MCF 10A (cell line): ENCODE results near the gene CHN1. TPM values are rescaled to one million over a fixed set of nuclear protein-coding genes. Genes with fewer than 3 reads are reported as not detected.

ENCODE experiments used
- BruUV-seq: library from RNA; stranded (reverse); fragments of 400-500 nt; replicated peaks from 2 replicates; lab custom pipeline; 2021; lab: Mats Ljungman, UMichigan
- CTCF ChIA-PET: fragments of 300-600 bp; sonication (Branson Sonifier 250); formaldehyde crosslinking; extraction: SDS; loops from one replicate; lab custom pipeline; 2021; ENCODE audit warnings: antibody characterized with exemption, inconsistent platforms; lab: Yijun Ruan, JAX
- POLR2A ChIA-PET: fragments of 300-600, 350-650 bp; sonication (Branson Sonifier 250); formaldehyde crosslinking; extraction: SDS; loops from one replicate; lab custom pipeline; 2020; ENCODE audit warnings: antibody characterized with exemption, inconsistent platforms; lab: Yijun Ruan, JAX
- DNase-seq: peaks from one replicate; pipeline ENCODE4 v3.0.0-alpha.2; 2018; ENCODE audit not compliant: unreplicated experiment
- H3K27ac Mint-ChIP-seq: one replicate; pipeline ENCODE4 v1.8.0; 2022; ENCODE audit warnings: mild to moderate bottlenecking, low read depth, mixed read lengths; ENCODE audit not compliant: unreplicated experiment
- H3K27me3 Mint-ChIP-seq: one replicate; pipeline ENCODE4 v1.8.0; 2022; ENCODE audit warnings: mixed read lengths; ENCODE audit not compliant: insufficient read depth, unreplicated experiment
- H3K36me3 Mint-ChIP-seq: one replicate; pipeline ENCODE4 v1.8.0; 2022; ENCODE audit warnings: mild to moderate bottlenecking, moderate library complexity, mixed read lengths; ENCODE audit not compliant: insufficient read depth, unreplicated experiment
- H3K4me1 Mint-ChIP-seq: one replicate; pipeline ENCODE4 v1.8.0; 2022; ENCODE audit warnings: mixed read lengths; ENCODE audit not compliant: insufficient read depth, unreplicated experiment
- H3K4me3 Mint-ChIP-seq: one replicate; pipeline ENCODE4 v1.8.0; 2022; ENCODE audit warnings: mild to moderate bottlenecking, moderate library complexity, mixed read lengths; ENCODE audit not compliant: unreplicated experiment
- H3K9me3 Mint-ChIP-seq: one replicate; pipeline ENCODE4 v1.8.0; 2022; ENCODE audit warnings: mixed read lengths; ENCODE audit not compliant: unreplicated experiment
- intact Hi-C: fragments of 100-400 bp; cut with micrococcal nuclease; formaldehyde crosslinking; loops from 2 replicates; pipeline ENCODE4 v1.14.1; 2022
- total RNA-seq: library from RNA; stranded (reverse); gene quantifications from 2 replicates; pipeline ENCODE4 v1.2.3, GENCODE V29; 2022
- TF ChIP-seq, protein P1 (sequence below): fragments of 200-600 bp; IDR thresholded peaks from one replicate; pipeline ENCODE4 v1.8.0; 2022; ENCODE audit warnings: antibody characterized with exemption, mild to moderate bottlenecking; ENCODE audit not compliant: unreplicated experiment

Gene CHN1
- total RNA-seq, 1 experiment from 2014 or later: 6.0 TPM

DNA sequence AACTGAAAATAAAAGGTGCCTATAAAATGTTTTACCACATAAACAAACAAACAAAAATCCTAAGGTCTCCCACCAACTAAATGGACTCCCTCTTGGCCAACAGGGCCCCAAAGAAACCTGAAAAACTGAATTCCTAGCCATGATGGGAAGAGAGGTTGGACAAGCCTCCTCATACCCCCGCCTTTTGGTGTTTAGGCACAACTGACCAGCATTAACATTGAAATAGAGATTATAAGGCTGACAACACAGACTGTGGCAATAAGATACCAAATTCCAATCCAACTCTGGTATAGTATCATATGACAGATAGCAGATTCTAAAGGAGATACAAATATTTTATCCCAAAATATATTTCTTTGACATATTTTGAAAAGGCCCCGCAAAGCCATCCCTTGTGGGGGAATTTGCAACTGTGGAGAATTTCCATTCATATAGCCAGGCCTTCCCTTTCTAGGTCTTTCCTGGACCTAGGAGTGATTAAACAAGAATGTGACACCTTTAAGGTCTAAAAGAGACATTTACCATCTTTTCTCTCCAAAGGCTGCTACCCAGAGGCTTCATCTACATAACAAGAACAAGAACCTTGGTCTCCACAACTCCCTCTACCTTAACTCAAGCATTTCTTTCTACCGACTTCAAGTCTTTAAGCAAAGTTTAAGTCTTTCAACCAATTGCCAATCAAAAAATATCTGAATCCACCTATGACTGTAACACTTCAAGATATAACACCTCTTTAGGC lies 80.0 kb downstream of the CHN1 start:
- no peaks in the 10 kb centered on the region for H3K4me1 Mint-ChIP-seq
- TF ChIP-seq, protein P1, sequence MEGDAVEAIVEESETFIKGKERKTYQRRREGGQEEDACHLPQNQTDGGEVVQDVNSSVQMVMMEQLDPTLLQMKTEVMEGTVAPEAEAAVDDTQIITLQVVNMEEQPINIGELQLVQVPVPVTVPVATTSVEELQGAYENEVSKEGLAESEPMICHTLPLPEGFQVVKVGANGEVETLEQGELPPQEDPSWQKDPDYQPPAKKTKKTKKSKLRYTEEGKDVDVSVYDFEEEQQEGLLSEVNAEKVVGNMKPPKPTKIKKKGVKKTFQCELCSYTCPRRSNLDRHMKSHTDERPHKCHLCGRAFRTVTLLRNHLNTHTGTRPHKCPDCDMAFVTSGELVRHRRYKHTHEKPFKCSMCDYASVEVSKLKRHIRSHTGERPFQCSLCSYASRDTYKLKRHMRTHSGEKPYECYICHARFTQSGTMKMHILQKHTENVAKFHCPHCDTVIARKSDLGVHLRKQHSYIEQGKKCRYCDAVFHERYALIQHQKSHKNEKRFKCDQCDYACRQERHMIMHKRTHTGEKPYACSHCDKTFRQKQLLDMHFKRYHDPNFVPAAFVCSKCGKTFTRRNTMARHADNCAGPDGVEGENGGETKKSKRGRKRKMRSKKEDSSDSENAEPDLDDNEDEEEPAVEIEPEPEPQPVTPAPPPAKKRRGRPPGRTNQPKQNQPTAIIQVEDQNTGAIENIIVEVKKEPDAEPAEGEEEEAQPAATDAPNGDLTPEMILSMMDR: no peak
- no peak overlapping the region for H3K4me3 Mint-ChIP-seq
- no peak for DNase-seq
- H3K9me3 Mint-ChIP-seq: no peaks in the 10 kb centered on the region
- BruUV-seq: no TSS peak
- no peaks in the 10 kb centered on the region for H3K27me3 Mint-ChIP-seq
- no peaks in the 10 kb centered on the region for H3K36me3 Mint-ChIP-seq
- ChIA-PET POLR2A (no interaction called here), CTCF (no interaction called here)
- intact Hi-C loops: loop anchor here (10.0 kb wide), 1 partner anchor 60 kb away; no protein-coding TSS in a partner anchor
- H3K27ac Mint-ChIP-seq: no peak overlapping the region

DNA sequence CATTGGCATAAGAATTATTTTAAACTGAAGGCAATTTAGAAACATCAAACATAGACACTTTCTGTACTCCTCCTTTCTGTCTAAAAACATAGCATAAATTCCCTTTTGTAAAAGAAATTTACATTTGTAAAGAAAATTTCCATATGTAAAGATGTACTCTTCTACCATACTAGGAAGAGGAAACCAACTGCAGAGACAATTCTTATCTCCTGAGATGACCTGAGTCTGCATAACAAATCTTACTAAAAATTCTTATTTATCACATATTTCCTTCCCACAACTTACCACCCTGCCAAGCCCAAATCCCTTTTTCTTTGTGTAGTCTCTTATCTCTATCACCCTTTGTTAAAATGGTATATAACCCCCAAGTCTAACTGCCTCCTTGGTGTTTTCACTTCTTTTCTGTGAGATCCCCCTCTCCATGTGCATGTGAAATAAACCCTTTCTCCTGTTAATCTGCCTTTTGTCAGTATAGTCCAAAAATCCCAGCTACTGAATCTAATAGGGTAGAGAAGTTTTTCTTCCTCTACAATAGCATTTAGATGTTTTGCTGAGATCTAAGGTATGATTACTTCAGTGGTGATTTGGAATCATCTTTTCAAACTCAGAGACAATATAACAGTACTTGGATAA lies 81.0 kb downstream of the CHN1 start:
- CTCF ChIA-PET: no interaction called here
- Mint-ChIP-seq H3K4me1 (no peaks in the 10 kb centered on the region), H3K9me3 (no peaks in the 10 kb centered on the region), H3K36me3 (no peaks in the 10 kb centered on the region), H3K4me3 (no peak overlapping the region), H3K27me3 (no peaks in the 10 kb centered on the region), H3K27ac (no peak overlapping the region)
- BruUV-seq: no TSS peak
- DNase-seq: no peak
- intact Hi-C loops: loop anchor here (10.0 kb wide), 1 partner anchor 59 kb away; no protein-coding TSS in a partner anchor
- TF ChIP-seq, protein P1: no peak
- POLR2A ChIA-PET: no interaction called here

DNA sequence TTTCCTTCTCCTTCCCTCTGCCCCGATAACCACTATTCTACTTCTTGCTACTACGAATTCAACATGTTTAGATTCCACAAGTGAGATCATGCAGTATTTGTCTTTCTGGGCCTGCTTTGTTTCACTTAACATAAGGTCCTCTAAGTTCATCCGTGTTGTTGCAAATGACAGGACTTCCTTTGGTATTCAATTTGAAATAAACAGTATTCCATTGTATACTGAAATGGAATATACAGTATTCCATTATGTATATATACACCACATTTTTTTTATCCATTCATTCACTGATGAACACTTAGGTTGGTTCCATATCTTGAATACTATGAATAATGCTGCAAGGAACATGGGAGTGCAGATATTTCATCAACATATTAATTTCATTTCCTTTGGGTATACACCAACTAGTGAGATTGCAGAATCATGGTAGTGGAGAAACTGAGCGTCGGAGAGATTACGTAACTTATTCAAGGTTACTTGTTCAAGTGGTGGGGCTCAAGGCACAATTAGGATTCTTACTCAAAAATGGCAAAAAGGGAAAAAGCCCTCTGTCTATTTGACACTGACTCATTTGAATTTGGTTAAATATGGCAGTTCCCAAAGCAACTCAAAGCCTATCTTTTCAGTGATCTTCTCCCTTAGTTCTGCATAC lies 85.1 kb downstream of the CHN1 start:
- H3K4me3 Mint-ChIP-seq: no peak overlapping the region
- no peaks in the 10 kb centered on the region for H3K9me3 Mint-ChIP-seq
- POLR2A ChIA-PET: interaction anchor here (0.9 kb wide), 1 partner anchor 35 kb away, joined by 3 read pairs; no protein-coding TSS in a partner anchor
- H3K27ac Mint-ChIP-seq: no peak overlapping the region
- CTCF ChIA-PET: interaction anchor here (1.1 kb wide), 1 partner anchor 148 kb away, joined by 9 read pairs; no protein-coding TSS in a partner anchor
- BruUV-seq: no TSS peak
- TF ChIP-seq, protein P1: no peak
- no peaks in the 10 kb centered on the region for H3K27me3 Mint-ChIP-seq
- DNase-seq: no peak
- H3K4me1 Mint-ChIP-seq: no peaks in the 10 kb centered on the region
- intact Hi-C loops: loop anchor here (10.0 kb wide), 1 partner anchor 55 kb away; no protein-coding TSS in a partner anchor
- H3K36me3 Mint-ChIP-seq: no peaks in the 10 kb centered on the region
